ENCODE data around the gene ARHGEF38.

DNA sequence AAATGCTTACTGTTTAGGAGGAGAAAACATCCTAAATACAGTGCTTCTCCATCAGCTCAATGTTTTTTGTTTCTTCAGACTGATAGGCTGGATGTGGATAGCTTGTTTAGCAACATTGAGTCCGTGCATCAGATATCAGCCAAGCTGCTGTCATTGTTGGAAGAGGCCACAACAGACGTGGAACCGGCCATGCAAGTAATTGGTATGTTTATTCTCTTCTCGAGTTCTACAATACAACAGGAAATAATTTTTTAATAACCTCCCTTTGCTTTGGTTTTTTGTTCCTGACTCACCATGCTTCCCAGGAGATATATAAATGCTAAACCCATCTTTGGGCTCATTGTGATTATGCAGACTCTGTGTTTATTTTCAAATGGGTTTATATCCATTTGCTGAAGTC, 60.9 kb downstream of the ARHGEF38 start:
- TF ChIP-seq, protein P1, sequence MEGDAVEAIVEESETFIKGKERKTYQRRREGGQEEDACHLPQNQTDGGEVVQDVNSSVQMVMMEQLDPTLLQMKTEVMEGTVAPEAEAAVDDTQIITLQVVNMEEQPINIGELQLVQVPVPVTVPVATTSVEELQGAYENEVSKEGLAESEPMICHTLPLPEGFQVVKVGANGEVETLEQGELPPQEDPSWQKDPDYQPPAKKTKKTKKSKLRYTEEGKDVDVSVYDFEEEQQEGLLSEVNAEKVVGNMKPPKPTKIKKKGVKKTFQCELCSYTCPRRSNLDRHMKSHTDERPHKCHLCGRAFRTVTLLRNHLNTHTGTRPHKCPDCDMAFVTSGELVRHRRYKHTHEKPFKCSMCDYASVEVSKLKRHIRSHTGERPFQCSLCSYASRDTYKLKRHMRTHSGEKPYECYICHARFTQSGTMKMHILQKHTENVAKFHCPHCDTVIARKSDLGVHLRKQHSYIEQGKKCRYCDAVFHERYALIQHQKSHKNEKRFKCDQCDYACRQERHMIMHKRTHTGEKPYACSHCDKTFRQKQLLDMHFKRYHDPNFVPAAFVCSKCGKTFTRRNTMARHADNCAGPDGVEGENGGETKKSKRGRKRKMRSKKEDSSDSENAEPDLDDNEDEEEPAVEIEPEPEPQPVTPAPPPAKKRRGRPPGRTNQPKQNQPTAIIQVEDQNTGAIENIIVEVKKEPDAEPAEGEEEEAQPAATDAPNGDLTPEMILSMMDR (IDR thresholded peaks at IDR 0.05 in 4 of 5, conservative IDR thresholded peaks at IDR 0.05 in 1 of 5): no peak
- no peak for TF ChIP-seq POLR2A (IDR thresholded peaks at IDR 0.05)

Measured in gastrocnemius medialis (tissue), 4 donors.